ENCODE results near the gene BAG5. TPM values are rescaled to one million over a fixed set of nuclear protein-coding genes. Genes with fewer than 3 reads are reported as not detected.

Gene BAG5
- polyA plus RNA-seq, 4 donors, result 28.3 to 34.1 (median 33.3) TPM

DNA sequence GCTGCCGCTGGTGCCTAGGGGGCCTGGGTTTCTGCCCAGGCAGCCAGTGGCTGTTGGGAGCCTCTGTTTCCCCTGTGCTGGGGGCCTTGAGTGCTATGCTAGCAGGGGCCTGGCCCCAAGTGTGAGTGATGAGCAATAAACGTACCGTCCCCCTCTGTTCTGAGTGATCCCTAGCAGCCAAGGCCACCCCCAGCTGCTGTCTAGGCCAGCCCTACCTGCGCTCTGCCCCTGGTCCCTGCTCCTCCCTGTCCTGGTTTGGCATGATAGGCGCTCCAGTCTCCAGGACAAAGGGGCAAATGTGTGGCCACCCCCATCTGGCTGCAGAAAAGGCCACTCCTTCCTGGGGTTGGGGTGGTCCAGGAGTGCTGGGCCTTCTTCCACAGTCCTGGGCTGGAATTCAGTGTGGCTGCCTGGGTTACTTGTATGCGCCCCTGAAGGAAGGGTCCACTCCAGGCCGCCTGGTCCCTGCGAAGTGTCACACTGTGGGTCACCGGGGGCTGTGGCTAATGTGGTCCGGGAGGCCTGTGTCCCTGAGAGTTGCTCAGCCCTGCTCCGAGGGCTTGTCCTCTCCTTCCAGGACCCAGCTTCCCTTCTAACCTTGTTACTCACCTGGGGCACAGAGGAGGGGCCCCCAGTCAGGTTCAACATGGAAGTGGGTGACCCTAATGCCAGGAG lies 26.4 kb downstream of the BAG5 start:
- DNase-seq (ENCODE audit: low read depth in 4 of 4, low spot score in 3 of 4), result no peak

DNA sequence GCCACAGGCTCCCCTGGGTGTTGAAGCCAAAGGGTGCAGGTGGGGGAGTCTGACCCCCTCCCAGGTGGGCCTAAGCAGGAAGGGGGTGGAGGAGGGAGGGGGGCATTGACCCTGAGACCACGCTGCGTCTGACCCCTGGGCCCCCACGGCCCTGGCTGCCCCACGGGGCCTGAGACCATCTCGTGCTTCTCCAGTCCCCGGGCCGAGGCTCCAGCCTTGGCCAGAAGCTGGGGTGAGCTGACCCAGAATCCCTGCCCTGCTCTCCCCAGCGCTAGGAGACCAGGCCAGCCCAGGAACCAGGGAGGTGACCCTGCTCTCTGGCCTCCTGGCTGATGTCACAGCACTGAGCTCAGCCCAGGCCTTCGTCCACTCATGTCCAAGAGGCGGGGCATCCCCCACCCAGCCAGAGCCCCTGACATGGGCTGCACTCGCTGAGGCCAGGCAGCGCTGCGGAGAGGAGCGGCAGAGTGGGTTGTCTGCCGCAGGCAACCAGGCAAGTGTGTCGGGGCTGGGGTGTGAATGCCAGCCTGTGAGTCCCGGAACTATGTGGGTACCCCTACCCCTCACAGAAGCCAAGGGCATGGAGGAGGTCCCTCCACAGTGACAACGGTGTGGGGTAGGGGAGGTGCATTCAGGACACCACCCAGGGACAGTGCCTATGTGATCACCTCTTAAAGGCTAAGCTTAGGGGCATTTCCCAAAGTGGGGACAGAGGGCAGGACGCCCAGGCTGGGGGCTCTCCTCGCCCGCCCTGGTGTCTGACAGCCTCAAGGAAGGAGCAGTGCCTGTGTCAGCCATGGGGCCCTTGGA lies 27.2 kb downstream of the BAG5 start:
- DNase-seq (ENCODE audit: low read depth in 4 of 4, low spot score in 3 of 4), result no peak

DNA sequence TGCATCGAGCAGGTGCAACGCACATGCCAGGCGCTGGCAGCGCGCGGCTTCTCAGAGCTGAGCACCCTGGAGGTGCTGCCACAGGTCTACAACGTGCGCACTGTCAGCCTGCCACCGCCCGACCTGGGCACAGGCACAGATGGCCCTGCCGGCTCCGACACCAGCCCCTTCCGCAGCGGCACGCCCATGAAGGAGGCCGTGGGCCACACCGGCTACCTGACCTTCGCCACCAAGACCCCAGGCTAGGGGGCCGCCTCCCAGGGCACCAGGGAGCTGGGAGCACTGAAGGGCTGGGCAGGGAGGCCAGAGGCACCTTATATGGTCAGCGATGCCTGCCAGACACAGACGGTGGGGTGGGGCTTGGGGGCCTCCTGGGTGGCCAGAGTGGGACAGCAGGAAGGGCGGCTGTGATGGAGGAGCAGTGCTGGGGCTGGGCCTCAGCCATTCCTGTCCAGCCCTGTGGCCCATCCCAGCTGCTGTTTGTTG lies 27.8 kb downstream of the BAG5 start:
- DNase-seq (ENCODE audit: low read depth in 4 of 4, low spot score in 3 of 4), result no peak

DNA sequence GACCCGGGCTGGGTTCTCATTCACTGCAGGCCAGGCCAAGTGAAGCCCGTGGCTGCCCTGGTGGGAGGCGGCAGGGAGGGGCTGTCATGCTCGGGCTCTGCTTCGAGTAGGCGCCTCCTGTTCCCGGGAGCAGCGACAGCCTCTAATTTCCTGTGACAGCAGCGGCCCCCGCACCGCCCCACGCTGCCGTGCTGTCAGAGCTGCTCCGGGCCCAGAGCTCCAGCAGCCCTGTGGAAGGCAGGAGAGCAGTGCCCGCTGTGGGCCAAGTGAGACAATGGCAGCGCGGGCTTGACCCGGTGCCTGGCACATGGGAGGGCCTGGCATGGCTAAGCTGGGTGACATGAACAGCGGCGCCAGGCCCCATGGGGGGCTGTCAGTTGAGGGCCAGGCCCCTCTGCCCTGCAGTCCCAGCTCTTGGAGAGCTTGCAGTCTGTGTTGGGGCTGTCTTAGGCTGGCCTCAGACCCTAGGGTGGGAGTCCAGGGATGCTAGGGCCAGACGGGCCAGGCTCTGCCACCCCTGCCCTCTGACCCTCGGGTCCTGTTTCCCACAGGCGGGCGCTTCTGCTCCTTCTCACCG lies 28.4 kb downstream of the BAG5 start:
- DNase-seq (ENCODE audit: low read depth in 4 of 4, low spot score in 3 of 4), result no peak

DNA sequence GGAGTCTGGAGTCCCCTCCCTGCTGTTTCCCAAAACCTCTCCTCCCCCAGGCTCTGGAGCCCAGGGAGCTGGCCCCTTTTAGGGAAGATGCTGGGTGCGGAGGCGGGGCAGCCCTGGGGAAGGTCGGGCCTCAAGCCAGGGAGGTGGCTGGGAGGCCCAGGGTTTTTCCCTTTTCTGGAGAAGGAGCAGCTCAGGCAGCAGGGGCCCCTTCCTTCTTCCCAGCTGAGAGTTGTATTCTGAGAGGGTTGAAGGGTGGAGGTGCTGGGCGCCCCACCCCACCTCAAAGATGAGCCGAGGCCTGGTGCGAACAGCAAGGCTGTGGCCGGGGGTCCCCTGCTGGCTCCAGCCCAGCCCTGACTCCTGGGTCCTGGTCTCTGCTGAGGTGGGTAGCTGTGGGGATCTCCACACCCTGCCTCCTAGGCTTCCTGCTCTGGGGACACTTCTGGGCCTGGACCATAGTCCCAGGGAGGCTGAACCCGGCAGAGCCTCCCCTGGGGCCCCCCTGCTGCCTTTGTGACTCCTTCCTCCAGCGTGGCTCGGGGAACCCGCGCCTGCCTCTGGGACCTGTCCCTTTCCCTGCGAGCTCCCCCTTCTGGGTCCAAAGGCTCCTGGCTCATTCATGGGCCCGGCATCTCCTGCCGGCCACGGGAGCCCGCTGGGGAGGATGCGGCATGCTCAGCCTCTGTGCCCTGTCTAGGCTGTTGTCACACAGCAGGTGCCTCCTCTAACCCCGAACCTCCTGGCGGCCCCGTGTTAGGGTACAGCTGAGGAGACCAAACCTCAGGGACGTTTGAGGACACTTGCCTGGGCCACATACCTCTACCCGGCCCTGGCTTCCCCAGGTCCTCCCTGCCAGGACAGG lies 29.1 kb downstream of the BAG5 start:
- no peak for DNase-seq (ENCODE audit: low read depth in 4 of 4, low spot score in 3 of 4)

- no peak for DNase-seq (ENCODE audit: low read depth in 4 of 4, low spot score in 3 of 4)
Measured at GRCh38 chr14:103532216-103533136, 30.0 kb downstream of the BAG5 start.

DNA sequence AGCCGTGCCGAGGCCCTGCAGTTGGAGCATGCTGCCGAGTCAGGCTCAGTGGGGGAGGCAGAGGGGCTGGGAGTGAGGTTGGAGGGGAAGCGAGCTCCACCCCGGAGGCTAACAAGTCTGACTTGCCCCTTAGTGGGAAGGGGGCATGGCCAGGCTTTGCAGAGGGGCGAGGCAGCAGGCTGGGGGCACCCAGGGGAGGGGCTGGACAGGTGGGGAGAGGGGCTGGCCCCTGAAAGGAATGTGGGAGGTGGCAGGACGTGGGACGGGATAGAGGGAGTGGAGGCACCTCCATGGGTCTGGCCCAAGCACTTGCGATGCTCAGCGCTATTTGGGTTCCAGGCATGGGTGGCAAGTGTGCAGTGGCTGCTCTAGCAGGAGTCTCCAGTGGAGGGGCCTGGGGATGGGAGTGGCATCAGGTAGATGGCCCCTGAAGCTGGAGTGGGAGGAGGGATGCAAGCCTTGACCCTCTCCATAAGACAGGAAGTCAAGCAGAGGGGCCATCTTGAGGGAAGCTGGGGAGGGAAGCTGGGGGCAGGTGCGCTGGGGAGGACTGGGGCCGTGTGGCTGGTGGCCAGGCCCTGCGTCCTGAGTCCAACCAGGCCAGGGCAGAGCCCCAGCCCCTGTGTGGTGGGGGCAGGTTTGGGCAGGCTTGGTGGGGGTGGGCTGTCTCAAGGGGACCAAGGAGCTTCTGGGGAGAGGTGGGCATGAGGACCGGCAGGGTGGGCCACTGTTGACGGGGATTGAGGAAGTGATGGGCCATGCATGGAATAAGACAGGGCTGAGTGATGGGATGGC lies 30.8 kb downstream of the BAG5 start:
- DNase-seq (ENCODE audit: low read depth in 4 of 4, low spot score in 3 of 4), result no peak

DNA sequence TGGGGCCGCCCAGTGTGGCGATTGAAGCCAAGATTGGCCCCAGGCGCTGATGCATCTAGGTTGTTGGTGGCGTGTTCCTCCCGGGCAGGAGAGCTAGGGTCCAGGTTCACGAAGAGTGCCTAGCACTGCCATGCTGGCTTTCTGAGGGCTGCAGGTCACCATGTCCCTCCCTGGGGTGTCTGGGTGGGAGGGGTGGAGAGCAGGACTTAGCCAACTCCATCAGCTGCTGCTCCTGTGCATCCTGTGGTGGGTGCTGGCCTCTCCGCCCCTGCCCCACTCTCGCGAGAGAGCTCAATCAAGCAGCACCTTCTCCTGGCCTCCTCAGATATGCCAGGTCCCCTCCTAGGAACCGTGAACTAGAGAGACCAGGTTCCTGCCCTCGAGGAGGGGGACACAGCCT lies 31.6 kb downstream of the BAG5 start:
- no peak for DNase-seq (ENCODE audit: low read depth in 4 of 4, low spot score in 3 of 4)

- no peak for DNase-seq (ENCODE audit: low read depth in 4 of 4, low spot score in 3 of 4)
Measured at GRCh38 chr14:103530390-103530789, 32.1 kb downstream of the BAG5 start.

DNA sequence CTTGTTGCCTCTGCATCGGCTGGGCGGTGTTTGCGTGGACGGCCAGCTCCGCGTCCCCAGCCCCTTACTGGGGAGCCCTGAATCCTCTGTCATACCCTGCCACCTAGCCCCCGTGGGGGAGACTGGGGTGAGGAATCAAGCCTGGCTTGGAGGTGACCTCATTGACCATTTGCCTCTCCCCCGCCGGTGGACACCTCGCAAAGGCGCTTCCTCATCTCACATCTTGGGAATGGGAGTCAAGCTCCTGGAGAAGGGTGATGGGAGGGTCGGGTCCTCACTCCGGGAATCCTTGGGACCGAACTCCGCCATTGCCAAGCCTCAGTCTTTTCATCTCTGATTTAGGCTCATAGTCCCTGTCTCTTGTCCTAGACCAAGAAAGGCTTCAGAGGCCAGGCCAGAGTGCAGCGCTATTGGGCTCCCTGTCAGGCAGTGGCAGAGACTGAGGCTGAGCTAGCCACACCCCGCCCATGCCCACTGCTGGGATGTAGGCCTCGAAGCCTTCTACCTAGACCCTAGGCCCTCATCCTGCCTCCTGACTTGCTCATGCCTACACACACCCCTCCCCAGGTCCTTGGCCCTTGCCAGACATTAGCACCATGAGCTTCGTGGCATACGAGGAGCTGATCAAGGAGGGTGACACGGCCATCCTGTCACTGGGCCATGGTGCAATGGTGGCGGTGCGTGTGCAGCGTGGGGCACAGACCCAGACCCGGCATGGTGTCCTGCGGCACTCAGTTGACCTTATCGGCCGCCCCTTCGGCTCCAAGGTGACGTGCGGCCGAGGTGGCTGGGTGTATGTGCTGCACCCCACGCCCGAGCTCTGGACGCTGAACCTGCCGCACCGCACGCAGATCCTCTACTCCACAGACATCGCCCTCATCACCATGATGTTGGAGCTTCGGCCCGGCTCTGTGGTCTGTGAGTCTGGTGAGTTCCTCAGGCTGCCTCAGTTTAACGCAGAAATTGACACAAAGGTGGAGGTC lies 32.8 kb downstream of the BAG5 start:
- DNase-seq (ENCODE audit: low read depth in 4 of 4, low spot score in 3 of 4), result no peak

GRCh38 chr14:103528587-103529382 lies 33.7 kb downstream of the BAG5 start, which contains the start of gene TRMT61A:
TSS of gene TRMT61A (plus strand) at chr14:103529196. CDS start at chr14:103529979, 783 bp downstream.
- DNase-seq (ENCODE audit: low read depth in 4 of 4, low spot score in 3 of 4), result peak in 3 of 4 donors; percentile 71 to 81 (median 80)

- no peak for DNase-seq (ENCODE audit: low read depth in 4 of 4, low spot score in 3 of 4)
Measured at GRCh38 chr14:103528146-103528586, 34.3 kb downstream of the BAG5 start.

DNA sequence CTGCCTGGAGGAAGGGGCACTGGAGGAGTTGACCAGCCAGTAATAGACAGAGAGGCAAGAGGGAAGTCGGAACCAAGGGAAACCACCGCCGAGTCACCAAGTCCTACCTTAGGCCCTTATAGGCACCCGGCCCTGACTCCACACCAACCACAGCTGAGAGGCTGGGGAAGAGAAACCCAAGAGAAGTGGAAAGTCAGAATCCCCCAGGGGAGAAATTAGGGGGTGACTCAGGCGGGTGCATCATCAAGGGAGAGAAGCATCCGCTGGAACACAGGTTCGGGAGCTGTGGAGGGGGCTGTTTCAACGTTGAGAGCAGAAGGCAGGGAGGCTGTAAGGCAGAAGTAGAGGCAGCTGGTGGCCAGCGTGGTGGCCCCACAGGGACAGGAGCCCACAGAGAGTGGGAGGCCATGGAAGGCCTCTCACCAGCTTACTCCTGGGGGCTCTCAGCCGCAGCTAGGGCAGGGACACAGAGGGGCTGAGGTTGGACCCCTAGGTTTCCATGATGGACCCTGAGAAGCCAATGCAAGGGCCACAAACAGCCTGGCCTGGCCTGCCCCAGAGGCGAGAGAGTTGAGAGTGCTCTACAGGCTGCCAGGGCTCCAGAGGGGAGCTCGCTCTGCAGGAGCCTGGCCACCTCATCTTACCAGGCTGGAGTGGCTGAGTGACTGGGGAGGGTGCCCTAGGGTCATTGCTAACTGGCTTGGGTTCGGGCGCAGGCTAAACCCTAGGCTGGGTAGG lies 34.9 kb downstream of the BAG5 start:
- DNase-seq (ENCODE audit: low read depth in 4 of 4, low spot score in 3 of 4), result no peak

DNA sequence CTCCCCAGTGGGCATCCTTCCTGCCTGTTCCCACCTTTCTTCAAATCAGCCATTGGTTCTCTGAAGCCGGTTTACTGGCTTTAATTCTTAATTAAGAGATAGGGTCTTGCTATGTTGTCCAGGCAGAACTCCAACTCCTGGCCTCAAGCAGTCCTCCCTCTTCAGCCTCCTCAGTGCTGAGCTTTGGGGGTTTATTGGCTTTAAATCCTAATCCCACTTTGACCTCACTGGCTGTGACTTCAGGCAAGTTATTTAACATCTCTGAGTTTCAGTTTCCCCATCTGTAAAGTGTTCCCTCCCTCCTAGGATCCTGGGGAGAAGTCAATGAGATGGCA lies 35.6 kb downstream of the BAG5 start:
- DNase-seq (ENCODE audit: low read depth in 4 of 4, low spot score in 3 of 4), result no peak

GRCh38 chr14:103526247-103526913 lies 36.1 kb downstream of the BAG5 start:
- no peak for DNase-seq (ENCODE audit: low read depth in 4 of 4, low spot score in 3 of 4)
